ENCODE measurements around the gene ADM2.

ADM2 gene

GRCh38 chr22:50444663-50445062 lies 36.7 kb upstream of the ADM2 start:
- Histone ChIP-seq H3K27ac (no peak overlapping the region), H3K36me3 (peaks cover 93% of the 10 kb centered on the region), H3K4me1 (ENCODE audit: control insufficient read depth in 1 of 2, insufficient read depth in 1 of 2, low read depth in 1 of 2, low read length in 1 of 2) (no peaks in the 10 kb centered on the region), H3K4me3 (ENCODE audit: low read depth in 1 of 2, low read length in 1 of 2) (no peak overlapping the region), H3K27me3 (no peaks in the 10 kb centered on the region), H3K9me3 (no peaks in the 10 kb centered on the region)
- no peak for TF ChIP-seq CTCF (IDR thresholded peaks at IDR 0.05)

- Histone ChIP-seq H3K36me3 (peaks cover 93% of the 10 kb centered on the region), H3K27ac (no peak overlapping the region)
Observed at GRCh38 chr22:50445071-50445879, 36.1 kb upstream of the ADM2 start.

GRCh38 chr22:50445880-50446707 lies 35.2 kb upstream of the ADM2 start:
- H3K27ac ChIP-seq: no peak overlapping the region
- peaks cover 93% of the 10 kb centered on the region for H3K36me3 ChIP-seq
- no peaks in the 10 kb centered on the region for H3K9me3 ChIP-seq

More at GRCh38 chr22:50445071-50445879, 36.1 kb upstream of the ADM2 start:
- no peak for TF ChIP-seq CTCF (IDR thresholded peaks at IDR 0.05)
- H3K27me3 ChIP-seq: no peaks in the 10 kb centered on the region
- no peaks in the 10 kb centered on the region for H3K4me1 ChIP-seq (ENCODE audit: control insufficient read depth in 1 of 2, insufficient read depth in 1 of 2, low read depth in 1 of 2, low read length in 1 of 2)
- no peak overlapping the region for H3K4me3 ChIP-seq (ENCODE audit: low read depth in 1 of 2, low read length in 1 of 2)
- no peaks in the 10 kb centered on the region for H3K9me3 ChIP-seq

GRCh38 chr22:50446708-50447575 lies 34.4 kb upstream of the ADM2 start:
- no peak for TF ChIP-seq CTCF (IDR thresholded peaks at IDR 0.05)
- Histone ChIP-seq H3K27me3 (no peaks in the 10 kb centered on the region), H3K27ac (no peak overlapping the region), H3K36me3 (peaks cover 91% of the 10 kb centered on the region), H3K4me3 (ENCODE audit: low read depth in 1 of 2, low read length in 1 of 2) (no peak overlapping the region), H3K9me3 (no peaks in the 10 kb centered on the region), H3K4me1 (ENCODE audit: control insufficient read depth in 1 of 2, insufficient read depth in 1 of 2, low read depth in 1 of 2, low read length in 1 of 2) (no peaks in the 10 kb centered on the region)

More at GRCh38 chr22:50445880-50446707, 35.2 kb upstream of the ADM2 start:
- H3K4me3 ChIP-seq (ENCODE audit: low read depth in 1 of 2, low read length in 1 of 2): no peak overlapping the region
- no peaks in the 10 kb centered on the region for H3K27me3 ChIP-seq
- H3K4me1 ChIP-seq (ENCODE audit: control insufficient read depth in 1 of 2, insufficient read depth in 1 of 2, low read depth in 1 of 2, low read length in 1 of 2): no peaks in the 10 kb centered on the region
- no peak for TF ChIP-seq CTCF (IDR thresholded peaks at IDR 0.05)
